Panc1 (cell line): Measurements from ENCODE around the gene ZNF784. TPM values are rescaled to one million over a fixed set of nuclear protein-coding genes. Genes with fewer than 3 reads are reported as not detected.

Experiments used
- ATAC-seq: fragments of 200-7000 bp; cut with Tn5 transposase; 2 replicates; pipeline ENCODE4 v1.9.1; 2020; ENCODE audit warnings: mild to moderate bottlenecking, moderate library complexity
- BruUV-seq: library from RNA; stranded (reverse); fragments of 400-500 nt; replicated peaks from 2 replicates; lab custom pipeline; 2021; lab: Mats Ljungman, UMichigan
- CTCF ChIA-PET: fragments of 300-600 bp; sonication (Branson Sonifier 250); formaldehyde crosslinking; loops from one replicate; lab custom pipeline; 2022; ENCODE audit warnings: antibody characterized with exemption; lab: Charles Lee
- POLR2A ChIA-PET: fragments of 300-600 bp; sonication (Branson Sonifier 250); formaldehyde crosslinking; loops from one replicate; lab custom pipeline; 2022; ENCODE audit warnings: antibody characterized with exemption; lab: Charles Lee
- DNase-seq: peaks from one replicate; pipeline ENCODE4 v3.0.0-alpha.2; 2010; ENCODE audit warnings: low read depth, low spot score
- H3K27ac ChIP-seq: 2 replicates; pipeline ENCODE4 v1.5.1; 2011; ENCODE audit warnings: mild to moderate bottlenecking, low read length, inconsistent platforms
- H3K27me3 ChIP-seq: fragments of 200-500 bp; sonication (Bioruptor generic); 2 replicates; pipeline ENCODE4 v1.6.0; 2014; ENCODE audit warnings: low read length, inconsistent platforms; ENCODE audit not compliant: control insufficient read depth, insufficient read depth
- H3K36me3 ChIP-seq: fragments of 200-500 bp; sonication (Bioruptor generic); 2 replicates; pipeline ENCODE4 v1.5.1; 2014; ENCODE audit warnings: inconsistent platforms, mild to moderate bottlenecking, low read length, moderate library complexity; ENCODE audit not compliant: control insufficient read depth, insufficient read depth
- H3K4me1 ChIP-seq: 2 replicates; pipeline ENCODE4 v1.5.1; 2011; ENCODE audit warnings: inconsistent platforms, mild to moderate bottlenecking, low read length, moderate library complexity; ENCODE audit not compliant: control insufficient read depth, insufficient read depth
- H3K4me3 ChIP-seq, 2 experiments: 2 replicates each; pipeline ENCODE4 v1.5.1; 2011 to 2012; ENCODE audit warnings: low read depth in 2 of 2, low read length in 2 of 2, mild to moderate bottlenecking in 2 of 2, inconsistent platforms in 1 of 2, moderate library complexity in 1 of 2
- H3K9me3 ChIP-seq: fragments of 200-500 bp; sonication (Bioruptor generic); 2 replicates; pipeline ENCODE4 v1.5.1; 2014; ENCODE audit warnings: low read depth, mild to moderate bottlenecking, inconsistent platforms, low read length, moderate library complexity; ENCODE audit not compliant: control insufficient read depth, insufficient read depth
- CTCF ChIP-seq: fragments of 450-650 bp; IDR thresholded peaks from 2 replicates; pipeline ENCODE4 v1.5.1; 2017; ENCODE audit warnings: mild to moderate bottlenecking
- POLR2AphosphoS5 ChIP-seq: IDR thresholded peaks from 2 replicates; pipeline ENCODE4 v1.6.1; 2012; ENCODE audit warnings: mild to moderate bottlenecking, low read depth, low read length, moderate library complexity
- REST ChIP-seq, 2 experiments: IDR thresholded peaks; 2 replicates each; pipeline ENCODE4 v1.6.1; 2011 to 2012; ENCODE audit warnings: low read depth in 2 of 2, control low read depth in 1 of 2, low read length in 1 of 2, mild to moderate bottlenecking in 1 of 2, moderate library complexity in 1 of 2; ENCODE audit not compliant: insufficient read depth in 1 of 2
- SIN3A ChIP-seq: IDR thresholded peaks from 2 replicates; pipeline ENCODE4 v1.6.1; 2012; ENCODE audit warnings: low read depth, mild to moderate bottlenecking, low read length, moderate library complexity, borderline replicate concordance; ENCODE audit not compliant: insufficient read depth
- TCF7L2 ChIP-seq: IDR thresholded peaks from 2 replicates; pipeline ENCODE4 v1.6.1; 2011; ENCODE audit warnings: mild to moderate bottlenecking, low read depth, low read length, inconsistent platforms
- in situ Hi-C: cut with HindIII; loops from 2 replicates; pipeline ENCODE4 v1.10.0; 2016; ENCODE audit warnings: low sequenced_read_pairs, low pct_unique_long_range_greater_than_20kb
- intact Hi-C: fragments of 100-400 bp; cut with micrococcal nuclease; formaldehyde crosslinking; loops from one replicate; pipeline ENCODE4 v1.10.0; 2022; ENCODE audit not compliant: unreplicated experiment
- total RNA-seq: library from RNA; stranded (reverse); gene quantifications from one replicate; pipeline ENCODE4 v1.2.1, GENCODE V29; 2021; ENCODE audit not compliant: unreplicated experiment

ZNF784 gene
- total RNA-seq, 1 experiment from 2014 or later: 8.9 TPM

- intact Hi-C loops: no loop called here
- peaks cover 21% of the 10 kb centered on the region for H3K4me1 ChIP-seq
- ChIA-PET CTCF (no interaction called here), POLR2A (no interaction called here)
- no peak for DNase-seq
- TF ChIP-seq CTCF (no peak), REST (IDR thresholded peaks at IDR 0.05; ENCODE audit: insufficient read depth in 1 of 2, low read depth in 2 of 2, low read length in 1 of 2) (no peak), TCF7L2 (no peak)
- H3K4me3 ChIP-seq: no peak overlapping the region
- H3K36me3 ChIP-seq: no peaks in the 10 kb centered on the region
- H3K27me3 ChIP-seq: no peaks in the 10 kb centered on the region
- no peaks in the 10 kb centered on the region for H3K9me3 ChIP-seq
- in situ Hi-C loops: no loop called here
- ATAC-seq: no peak
- H3K27ac ChIP-seq: no peak overlapping the region
- no TSS peak for BruUV-seq
Observed at GRCh38 chr19:55602104-55603001, 22.0 kb downstream of the ZNF784 start.

- in situ Hi-C loops: no loop called here
- Histone ChIP-seq H3K27me3 (no peaks in the 10 kb centered on the region), H3K27ac (peak overlapping the region; percentile 81), H3K9me3 (no peaks in the 10 kb centered on the region), H3K36me3 (no peaks in the 10 kb centered on the region; the same call in 1 of the 2 replicates), H3K4me3 (peak overlapping the region; percentile 64 to 79), H3K4me1 (peaks cover 14% of the 10 kb centered on the region)
- ATAC-seq (no peak), DNase-seq (no peak)
- TF ChIP-seq CTCF (no peak), SIN3A (no peak), POLR2AphosphoS5 (no peak)
- ChIA-PET POLR2A (no interaction called here), CTCF (no interaction called here)
- intact Hi-C loops: no loop called here
- TSS peak; percentile 63 for BruUV-seq
Observed at GRCh38 chr19:55601084-55601483, 23.3 kb downstream of the ZNF784 start.
